AG04450 (cell line): ENCODE results near the gene ZC3H7A. TPM values are rescaled to one million over a fixed set of nuclear protein-coding genes. Genes with fewer than 3 reads are reported as not detected.

ENCODE experiments used
- CTCF ChIA-PET: fragments of 300-600, 350-600 bp; formaldehyde crosslinking; extraction: SDS; loops from one replicate; lab custom pipeline; 2022; ENCODE audit warnings: antibody characterized with exemption, inconsistent platforms; lab: Charles Lee
- POLR2A ChIA-PET: fragments of 350-600 bp; formaldehyde crosslinking; extraction: SDS; loops from one replicate; lab custom pipeline; 2021; ENCODE audit warnings: antibody characterized with exemption, inconsistent platforms; lab: Yijun Ruan, JAX
- DNase-seq: peaks from one replicate; pipeline ENCODE4 v3.0.0-alpha.2; 2011; ENCODE audit warnings: low read depth, low spot score
- H3K27ac ChIP-seq: one replicate; pipeline ENCODE4 v1.5.1; 2012; ENCODE audit warnings: low read depth, low read length, control low read depth
- H3K27me3 ChIP-seq: one replicate; pipeline ENCODE4 v1.6.0; 2012; ENCODE audit warnings: low read length; ENCODE audit not compliant: control insufficient read depth, insufficient read depth
- H3K4me3 ChIP-seq: 2 replicates; pipeline ENCODE4 v1.5.1; 2011; ENCODE audit warnings: mild to moderate bottlenecking, low read depth, low read length, control low read depth
- H3K9me3 ChIP-seq: 2 replicates; pipeline ENCODE4 v1.5.1; 2012; ENCODE audit warnings: low read length; ENCODE audit not compliant: control insufficient read depth, insufficient read depth
- polyA plus RNA-seq: library from polyadenylated mRNA; depleted of rRNA; stranded (reverse); fragments of >200 nt; gene quantifications from 2 replicates; pipeline ENCODE4 v1.2.3, GENCODE V29; 2011
- TF ChIP-seq, protein P1 (sequence below): IDR thresholded peaks from 2 replicates; pipeline ENCODE4 v1.5.1; 2011; ENCODE audit warnings: low read depth, low read length, control low read depth, inconsistent platforms

ZC3H7A gene
- polyA plus RNA-seq, 1 experiment: 72.6 TPM

DNA sequence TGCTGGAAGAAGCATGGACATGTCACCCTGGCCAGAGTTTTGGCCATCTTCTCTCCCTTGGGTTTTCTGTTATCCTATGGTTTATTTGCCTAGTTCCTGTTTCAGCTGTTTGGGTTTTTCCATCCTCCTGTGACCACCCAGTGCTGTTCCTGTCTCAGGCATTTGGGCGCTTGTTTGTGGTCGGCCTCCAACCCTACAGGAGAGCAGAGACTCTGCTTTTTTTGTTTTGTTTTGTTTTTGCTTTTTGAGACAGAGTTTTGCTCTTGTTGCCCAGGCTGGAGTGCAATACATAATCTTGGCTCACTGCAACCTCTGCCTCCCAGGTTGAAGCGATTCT is 3.3 kb upstream of the ZC3H7A start:
- POLR2A ChIA-PET: no interaction called here
- H3K9me3 ChIP-seq: no peaks in the 10 kb centered on the region
- no peak overlapping the region for H3K4me3 ChIP-seq
- TF ChIP-seq, protein P1, sequence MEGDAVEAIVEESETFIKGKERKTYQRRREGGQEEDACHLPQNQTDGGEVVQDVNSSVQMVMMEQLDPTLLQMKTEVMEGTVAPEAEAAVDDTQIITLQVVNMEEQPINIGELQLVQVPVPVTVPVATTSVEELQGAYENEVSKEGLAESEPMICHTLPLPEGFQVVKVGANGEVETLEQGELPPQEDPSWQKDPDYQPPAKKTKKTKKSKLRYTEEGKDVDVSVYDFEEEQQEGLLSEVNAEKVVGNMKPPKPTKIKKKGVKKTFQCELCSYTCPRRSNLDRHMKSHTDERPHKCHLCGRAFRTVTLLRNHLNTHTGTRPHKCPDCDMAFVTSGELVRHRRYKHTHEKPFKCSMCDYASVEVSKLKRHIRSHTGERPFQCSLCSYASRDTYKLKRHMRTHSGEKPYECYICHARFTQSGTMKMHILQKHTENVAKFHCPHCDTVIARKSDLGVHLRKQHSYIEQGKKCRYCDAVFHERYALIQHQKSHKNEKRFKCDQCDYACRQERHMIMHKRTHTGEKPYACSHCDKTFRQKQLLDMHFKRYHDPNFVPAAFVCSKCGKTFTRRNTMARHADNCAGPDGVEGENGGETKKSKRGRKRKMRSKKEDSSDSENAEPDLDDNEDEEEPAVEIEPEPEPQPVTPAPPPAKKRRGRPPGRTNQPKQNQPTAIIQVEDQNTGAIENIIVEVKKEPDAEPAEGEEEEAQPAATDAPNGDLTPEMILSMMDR: no peak
- no peaks in the 10 kb centered on the region for H3K27me3 ChIP-seq
- H3K27ac ChIP-seq: no peak overlapping the region
- CTCF ChIA-PET: no interaction called here
- DNase-seq: no peak

DNA sequence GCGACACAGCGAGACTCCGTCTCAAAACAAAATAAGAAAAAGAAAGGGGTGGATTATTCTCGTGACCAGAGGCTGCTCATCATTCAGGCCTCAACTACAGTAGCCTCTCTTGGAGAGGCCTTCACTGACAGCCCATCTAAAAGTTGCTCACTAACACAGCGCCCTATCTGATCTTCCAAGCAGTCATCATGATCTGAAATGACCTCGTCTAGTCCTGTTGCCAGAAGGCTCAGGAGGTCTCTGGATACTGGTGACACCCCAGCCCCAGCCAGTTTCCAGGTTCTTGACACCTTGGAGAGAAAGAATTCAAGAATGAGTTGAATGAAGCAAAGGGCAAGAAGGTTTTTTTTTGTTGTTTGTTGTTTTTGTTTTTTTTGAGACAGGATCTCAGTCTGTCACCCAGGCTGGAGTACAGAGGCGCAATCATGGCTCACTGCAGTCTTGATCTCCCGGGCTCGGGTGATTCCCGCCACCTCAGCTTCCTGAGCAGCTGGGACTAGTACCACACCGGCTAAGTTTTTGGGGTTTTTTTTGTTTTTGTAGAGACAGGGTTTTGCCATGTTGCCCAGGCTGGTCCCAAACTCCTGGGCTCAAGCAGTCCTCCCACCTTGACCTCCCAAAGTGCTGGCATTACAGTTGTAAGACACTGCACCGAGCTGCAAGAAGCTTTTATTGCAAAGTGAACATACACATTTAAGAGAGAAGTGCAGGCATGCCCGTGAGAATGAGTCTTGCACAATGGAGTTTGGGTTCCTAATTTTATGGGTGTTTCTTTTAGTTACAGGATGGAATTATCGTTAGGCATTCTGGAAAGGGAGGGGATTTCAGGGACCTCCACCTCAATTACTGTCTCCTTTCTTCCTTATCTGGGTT is 2.7 kb upstream of the ZC3H7A start:
- Histone ChIP-seq H3K27me3 (no peaks in the 10 kb centered on the region), H3K9me3 (no peaks in the 10 kb centered on the region), H3K4me3 (no peak overlapping the region), H3K27ac (no peak overlapping the region)
- ChIA-PET POLR2A (no interaction called here), CTCF (interaction anchor here (0.6 to 1.6 kb wide), 3 partner anchors 36 to 268 kb away, joined by 3 to 4 read pairs (median 3); no protein-coding TSS in a partner anchor)
- DNase-seq: no peak
- TF ChIP-seq, protein P1: no peak

DNA sequence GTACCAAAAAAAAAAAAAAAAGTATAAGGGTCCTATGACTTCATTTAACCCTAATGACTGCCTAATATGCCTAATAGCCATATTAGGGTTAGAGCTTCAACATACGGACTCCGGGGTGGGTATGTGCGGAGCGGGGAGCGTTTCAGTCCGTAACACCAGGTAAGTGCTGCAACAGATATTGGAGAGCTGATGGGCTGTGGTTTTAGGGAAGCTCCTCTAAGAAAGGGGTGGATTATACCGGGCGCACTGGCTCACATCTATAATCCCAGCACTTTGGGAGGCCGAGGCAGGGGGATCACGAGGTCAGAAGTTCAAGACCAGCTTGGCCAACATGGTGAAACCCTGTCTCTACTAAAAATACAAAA is 1.9 kb upstream of the ZC3H7A start:
- no peak overlapping the region for H3K27ac ChIP-seq
- ChIA-PET CTCF (interaction anchor here (0.6 to 1.6 kb wide), 3 partner anchors 35 to 269 kb away, joined by 3 to 4 read pairs (median 3); no protein-coding TSS in a partner anchor), POLR2A (no interaction called here)
- H3K27me3 ChIP-seq: no peaks in the 10 kb centered on the region
- TF ChIP-seq, protein P1: no peak
- no peak for DNase-seq
- peak overlapping the region; percentile 13; the same call in 1 of the 2 replicates for H3K4me3 ChIP-seq
- no peaks in the 10 kb centered on the region for H3K9me3 ChIP-seq

DNA sequence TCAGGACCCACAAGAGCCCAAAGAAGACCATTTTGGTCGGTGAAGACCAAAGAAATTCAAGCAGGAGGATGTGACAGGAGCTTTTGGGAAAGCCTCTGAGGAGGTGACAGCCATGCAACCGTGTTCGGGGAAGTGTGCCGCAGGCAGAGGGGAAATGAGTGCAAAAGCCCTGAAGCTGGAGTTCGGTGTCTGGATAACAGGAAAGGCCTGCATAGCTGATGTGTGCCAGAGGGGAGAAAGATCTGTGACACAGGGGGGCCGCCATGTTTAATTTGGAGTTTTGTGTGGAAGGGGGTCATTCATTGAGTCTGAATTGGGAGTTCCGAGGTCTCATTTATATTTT is 870 bp upstream of the ZC3H7A start:
- CTCF ChIA-PET: interaction anchor here (0.7 to 3.4 kb wide), 21 partner anchors 11 to 389 kb away, joined by 3 to 18 read pairs (median 4); partner anchors contain the start of gene TXNDC11
- TF ChIP-seq, protein P1: no peak
- DNase-seq: no peak

More for the DNA sequence above, 870 bp upstream of the ZC3H7A start:
- Histone ChIP-seq H3K27me3 (no peaks in the 10 kb centered on the region), H3K4me3 (peak overlapping the region; percentile 85), H3K9me3 (no peaks in the 10 kb centered on the region), H3K27ac (peak overlapping the region; percentile 98)
- POLR2A ChIA-PET: interaction anchor here (1.0 to 2.1 kb wide), 9 partner anchors 9 to 115 kb away, joined by 3 to 29 read pairs (median 5); partner anchors contain the start of genes RSL1D1 and TXNDC11
